MM.1S (cell line): ENCODE data around the gene NMS.

Source experiments
- DNase-seq: peaks from one replicate; pipeline ENCODE4 v3.0.0-alpha.2; 2015
- H2AFZ ChIP-seq: fragments of 300-600 bp; sonication (generic); 2 replicates; pipeline ENCODE4 v1.6.0; 2016; ENCODE audit warnings: antibody characterized with exemption, low read length
- H3F3A ChIP-seq: fragments of 300-600 bp; sonication (generic); 2 replicates; pipeline ENCODE4 v1.6.1; 2016; ENCODE audit warnings: mild to moderate bottlenecking, antibody characterized with exemption, low read length, moderate library complexity, mixed read lengths; ENCODE audit not compliant: insufficient read depth
- H3K27ac ChIP-seq: fragments of 300-600 bp; sonication (generic); 2 replicates; pipeline ENCODE4 v1.5.1; 2016; ENCODE audit warnings: mild to moderate bottlenecking, low read length
- H3K27me3 ChIP-seq: fragments of 300-600 bp; sonication (generic); replicated peaks from 2 replicates; pipeline ENCODE4 v1.6.0; 2016; ENCODE audit warnings: low read length; ENCODE audit not compliant: insufficient read depth
- H3K36me3 ChIP-seq: fragments of 300-600 bp; sonication (generic); replicated peaks from 2 replicates; pipeline ENCODE4 v1.6.1; 2016; ENCODE audit warnings: mild to moderate bottlenecking, low read length, mixed read lengths; ENCODE audit not compliant: insufficient read depth
- H3K4me1 ChIP-seq: fragments of 300-600 bp; sonication (generic); 2 replicates; pipeline ENCODE4 v1.6.1; 2016; ENCODE audit warnings: low read length, mixed read lengths
- H3K4me2 ChIP-seq: fragments of 300-600 bp; sonication (generic); 2 replicates; pipeline ENCODE4 v1.6.0; 2016; ENCODE audit warnings: low read depth, low read length
- H3K4me3 ChIP-seq: fragments of 300-600 bp; sonication (generic); 2 replicates; pipeline ENCODE4 v1.5.1; 2016; ENCODE audit warnings: low read length, mixed read lengths
- H3K79me2 ChIP-seq: fragments of 300-600 bp; sonication (generic); 2 replicates; pipeline ENCODE4 v1.6.1; 2016; ENCODE audit warnings: mixed run types, low read length, mixed read lengths
- H3K9ac ChIP-seq: fragments of 300-600 bp; sonication (generic); 2 replicates; pipeline ENCODE4 v1.6.1; 2016; ENCODE audit warnings: low read length, mixed read lengths
- H3K9me2 ChIP-seq: fragments of 300-600 bp; sonication (generic); replicated peaks from 2 replicates; pipeline ENCODE4 v1.6.1; 2016; ENCODE audit warnings: mild to moderate bottlenecking, low read length, mixed read lengths; ENCODE audit not compliant: insufficient read depth
- H3K9me3 ChIP-seq: fragments of 300-600 bp; sonication (generic); replicated peaks from 2 replicates; pipeline ENCODE4 v1.6.1; 2016; ENCODE audit warnings: mild to moderate bottlenecking, low read length, mixed read lengths; ENCODE audit not compliant: insufficient read depth
- H4K20me1 ChIP-seq: fragments of 300-600 bp; sonication (generic); 2 replicates; pipeline ENCODE4 v1.6.1; 2016; ENCODE audit warnings: mild to moderate bottlenecking, low read length, moderate library complexity, mixed read lengths; ENCODE audit not compliant: insufficient read depth
- CTCF ChIP-seq: fragments of 300-600 bp; sonication (generic); IDR thresholded peaks from 2 replicates; pipeline ENCODE4 v1.5.1; 2016; ENCODE audit warnings: antibody characterized with exemption, low read length, mixed read lengths
- EZH2 ChIP-seq: fragments of 300-600 bp; sonication (generic); optimal IDR thresholded peaks from 2 replicates; pipeline ENCODE3; 2017; ENCODE audit warnings: low read depth, mild to moderate bottlenecking, antibody characterized with exemption, low read length, mixed read lengths
- EZH2phosphoT487 ChIP-seq: fragments of 300-600 bp; sonication (generic); IDR thresholded peaks from 2 replicates; pipeline ENCODE4 v1.6.1; 2018; ENCODE audit warnings: antibody characterized with exemption, low read length

The NMS gene

GRCh38 chr2:100482741-100483140 lies 12.5 kb downstream of the NMS start:
- no peaks in the 10 kb centered on the region for H3K27me3 ChIP-seq
- H3K4me2 ChIP-seq, result no peak overlapping the region
- no peaks in the 10 kb centered on the region for H3K9me2 ChIP-seq
- H3K27ac ChIP-seq, result no peak overlapping the region
- DNase-seq, result no peak
- no peak overlapping the region for H2AFZ ChIP-seq
- H3K4me3 ChIP-seq, result no peak overlapping the region
- H3F3A ChIP-seq, result no peaks in the 10 kb centered on the region
- no peaks in the 10 kb centered on the region for H3K79me2 ChIP-seq
- TF ChIP-seq EZH2 (no peak), EZH2phosphoT487 (no peak), CTCF (no peak)
- H3K9me3 ChIP-seq, result no peaks in the 10 kb centered on the region
- no peaks in the 10 kb centered on the region for H3K4me1 ChIP-seq
- no peaks in the 10 kb centered on the region for H3K36me3 ChIP-seq
- no peak overlapping the region for H3K9ac ChIP-seq
- no peaks in the 10 kb centered on the region for H4K20me1 ChIP-seq

- Histone ChIP-seq H3K9ac (no peak overlapping the region), H3K27ac (no peak overlapping the region), H2AFZ (no peak overlapping the region), H3K36me3 (no peaks in the 10 kb centered on the region), H3K9me3 (no peaks in the 10 kb centered on the region), H3K79me2 (no peaks in the 10 kb centered on the region), H3F3A (no peaks in the 10 kb centered on the region), H3K9me2 (no peaks in the 10 kb centered on the region), H3K4me3 (no peak overlapping the region), H3K27me3 (no peaks in the 10 kb centered on the region), H4K20me1 (no peaks in the 10 kb centered on the region), H3K4me2 (no peak overlapping the region), H3K4me1 (no peaks in the 10 kb centered on the region)
- no peak for DNase-seq
- TF ChIP-seq EZH2phosphoT487, result no peak
- TF ChIP-seq EZH2, result no peak
- no peak for TF ChIP-seq CTCF
Observed at GRCh38 chr2:100483895-100484294, 13.6 kb downstream of the NMS start.

- H3K27me3 ChIP-seq, result no peaks in the 10 kb centered on the region
- H3K36me3 ChIP-seq, result no peaks in the 10 kb centered on the region
- no peak overlapping the region for H3K4me2 ChIP-seq
- H2AFZ ChIP-seq, result no peak overlapping the region
- H4K20me1 ChIP-seq, result no peaks in the 10 kb centered on the region
- no peak overlapping the region for H3K27ac ChIP-seq
- H3K9me2 ChIP-seq, result no peaks in the 10 kb centered on the region
- no peak overlapping the region for H3K4me3 ChIP-seq
- H3F3A ChIP-seq, result no peaks in the 10 kb centered on the region
- H3K9me3 ChIP-seq, result no peaks in the 10 kb centered on the region
- H3K9ac ChIP-seq, result no peak overlapping the region
- H3K79me2 ChIP-seq, result no peaks in the 10 kb centered on the region
- TF ChIP-seq CTCF (no peak), EZH2phosphoT487 (no peak), EZH2 (no peak)
- H3K4me1 ChIP-seq, result no peaks in the 10 kb centered on the region
- DNase-seq, result no peak
Observed at GRCh38 chr2:100484390-100484789, 14.1 kb downstream of the NMS start.

- H3K4me1 ChIP-seq, result no peaks in the 10 kb centered on the region
- TF ChIP-seq CTCF (no peak), EZH2 (no peak), EZH2phosphoT487 (no peak)
- H3K9ac ChIP-seq, result no peak overlapping the region
- H4K20me1 ChIP-seq, result no peaks in the 10 kb centered on the region
- H3K9me3 ChIP-seq, result no peaks in the 10 kb centered on the region
- no peaks in the 10 kb centered on the region for H3K36me3 ChIP-seq
- H3K27me3 ChIP-seq, result no peaks in the 10 kb centered on the region
- H3K79me2 ChIP-seq, result no peaks in the 10 kb centered on the region
- H3K9me2 ChIP-seq, result no peaks in the 10 kb centered on the region
- no peak overlapping the region for H3K4me2 ChIP-seq
- H2AFZ ChIP-seq, result no peak overlapping the region
- no peak overlapping the region for H3K27ac ChIP-seq
- H3F3A ChIP-seq, result no peaks in the 10 kb centered on the region
- no peak for DNase-seq
- H3K4me3 ChIP-seq, result no peak overlapping the region
Observed at GRCh38 chr2:100485396-100485795, 15.1 kb downstream of the NMS start.
